ENCODE measurements around the gene ARHGAP22.

The ARHGAP22 gene

GRCh38 chr10:48439031-48439430, 165.8 kb downstream of the ARHGAP22 start:
- Histone ChIP-seq H3K27me3 (ENCODE audit: insufficient read depth, poor library complexity, severe bottlenecking) (no peaks in the 10 kb centered on the region), H3K27ac (replicated peaks) (no peak overlapping the region), H3K4me3 (replicated peaks; ENCODE audit: insufficient read depth, low read length) (no peak overlapping the region)
- no peak for DNase-seq (ENCODE audit: low read depth in 1 of 2, low spot score in 1 of 2)
- TF ChIP-seq POLR2AphosphoS5 (IDR thresholded peaks at IDR 0.05; ENCODE audit: low read depth): no peak
- TF ChIP-seq GABPA (IDR thresholded peaks at IDR 0.05; ENCODE audit: low read depth): no peak
- no peak for TF ChIP-seq REST (IDR thresholded peaks at IDR 0.05; ENCODE audit: insufficient replicate concordance, low read depth)
- no peak for TF ChIP-seq CTCF (IDR thresholded peaks at IDR 0.05; ENCODE audit: insufficient read depth, low read length)
- no peak for TF ChIP-seq SPI1 (IDR thresholded peaks at IDR 0.05; ENCODE audit: borderline replicate concordance, low read depth)

- Histone ChIP-seq H3K4me3 (replicated peaks; ENCODE audit: insufficient read depth, low read length) (no peak overlapping the region), H3K27ac (replicated peaks) (no peak overlapping the region), H3K27me3 (ENCODE audit: insufficient read depth, poor library complexity, severe bottlenecking) (no peaks in the 10 kb centered on the region)
- no peak for DNase-seq (ENCODE audit: low read depth in 1 of 2, low spot score in 1 of 2)
- TF ChIP-seq POLR2AphosphoS5 (IDR thresholded peaks at IDR 0.05; ENCODE audit: low read depth) (no peak), CTCF (IDR thresholded peaks at IDR 0.05; ENCODE audit: insufficient read depth, low read length) (no peak), GABPA (IDR thresholded peaks at IDR 0.05; ENCODE audit: low read depth) (no peak), SPI1 (IDR thresholded peaks at IDR 0.05; ENCODE audit: borderline replicate concordance, low read depth) (no peak), REST (IDR thresholded peaks at IDR 0.05; ENCODE audit: insufficient replicate concordance, low read depth) (no peak)
Measured at GRCh38 chr10:48437546-48437945, 167.3 kb downstream of the ARHGAP22 start.

GRCh38 chr10:48431871-48432270, 173.0 kb downstream of the ARHGAP22 start:
- TF ChIP-seq SPI1 (IDR thresholded peaks at IDR 0.05; ENCODE audit: borderline replicate concordance, low read depth) (no peak), POLR2AphosphoS5 (IDR thresholded peaks at IDR 0.05; ENCODE audit: low read depth) (no peak), CTCF (IDR thresholded peaks at IDR 0.05; ENCODE audit: insufficient read depth, low read length) (no peak), GABPA (IDR thresholded peaks at IDR 0.05; ENCODE audit: low read depth) (no peak), REST (IDR thresholded peaks at IDR 0.05; ENCODE audit: insufficient replicate concordance, low read depth) (no peak)
- no peak overlapping the region for H3K4me3 ChIP-seq (replicated peaks; ENCODE audit: insufficient read depth, low read length)
- no peak overlapping the region for H3K27ac ChIP-seq (replicated peaks)
- DNase-seq (ENCODE audit: low read depth in 1 of 2, low spot score in 1 of 2): no peak
- H3K27me3 ChIP-seq (ENCODE audit: insufficient read depth, poor library complexity, severe bottlenecking): no peaks in the 10 kb centered on the region
